Suprapubic skin (tissue), 3 donors: ENCODE data around the gene PPP1R36.

ENCODE experiments used
- CTCF ChIP-seq, 2 donors: fragments of 200-600 bp in 1 of 2; fragments of 450-650 bp in 1 of 2; sonication (generic) in 1 of 2; IDR thresholded peaks; one replicate each; pipeline ENCODE4 v1.5.1; 2016 to 2019; ENCODE audit warnings: antibody characterized with exemption in 2 of 2, mild to moderate bottlenecking in 1 of 2, moderate library complexity in 1 of 2
- POLR2A ChIP-seq, 2 donors: fragments of 450-650 bp; IDR thresholded peaks; one replicate each; pipeline ENCODE4 v1.6.1; 2017; ENCODE audit warnings: antibody characterized with exemption in 2 of 2, mild to moderate bottlenecking in 2 of 2, moderate library complexity in 2 of 2

GRCh38 chr14:64508215-64508776 is 41.5 kb upstream of the PPP1R36 start:
- TF ChIP-seq CTCF (IDR thresholded peaks at IDR 0.05) (no peak), POLR2A (IDR thresholded peaks at IDR 0.05) (no peak)
